ENCODE measurements around the gene DELE1. TPM values are rescaled to one million over a fixed set of nuclear protein-coding genes. Genes with fewer than 3 reads are reported as not detected.

Gene DELE1
- total and polyA plus RNA-seq, 2 donors (not counting 1 experiment from before 2014, with no cell fraction given) = 124 to 127 TPM

DNA sequence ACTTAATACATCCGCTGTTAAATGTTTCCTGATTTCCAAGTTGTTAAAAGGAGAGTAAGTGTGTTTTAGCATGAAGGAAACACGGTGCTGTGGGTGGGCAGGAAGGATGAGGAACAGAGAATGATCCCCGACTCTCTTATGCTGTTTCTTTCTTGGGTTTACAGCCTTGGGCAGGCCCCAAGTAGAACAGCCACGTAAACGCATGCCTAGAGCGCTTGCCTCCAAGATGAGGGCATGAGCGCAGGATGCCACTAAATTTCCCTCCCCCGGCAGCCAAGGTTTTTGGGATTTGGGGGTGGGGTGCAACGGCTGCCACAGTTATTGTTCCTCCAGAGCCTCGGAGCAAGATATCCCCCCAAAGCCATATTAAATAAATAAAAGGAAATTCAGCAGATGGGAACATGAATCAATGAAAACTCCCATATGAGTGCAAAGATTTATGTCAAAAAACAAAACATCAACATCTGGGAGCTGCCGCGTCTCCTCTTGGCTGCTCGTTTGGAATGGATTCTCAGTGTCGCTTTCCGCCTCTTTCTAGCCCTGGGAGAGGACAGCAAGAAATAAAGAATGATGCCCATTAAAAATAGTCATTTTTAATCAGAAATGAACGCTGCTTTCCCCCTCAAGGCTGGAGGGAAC is 10.0 kb upstream of the DELE1 start:
- Mint-ChIP-seq H3K27me3 (peaks cover 11% of the 10 kb centered on the region), H3K4me3 (peak overlapping the region; percentile 66), H3K27ac (peak overlapping the region; percentile 28), H3K9me3 (ENCODE audit: insufficient read depth) (no peaks in the 10 kb centered on the region), H3K4me1 (peaks cover 38% of the 10 kb centered on the region)
- Histone ChIP-seq H4K20me1 (ENCODE audit: control insufficient read depth, insufficient read depth, low read length, poor library complexity, severe bottlenecking) (no peaks in the 10 kb centered on the region), H3K79me2 (ENCODE audit: control insufficient read depth, insufficient read depth, low read length) (no peaks in the 10 kb centered on the region), H3K4me3 (ENCODE audit: control extremely low read depth in 1 of 5, extremely low read depth in 1 of 5, insufficient read depth in 1 of 5, low read depth in 2 of 5, low read length in 4 of 5) (peak overlapping the region; percentile 32 to 56 (median 50)), H3K4me1 (ENCODE audit: control insufficient read depth in 2 of 2, insufficient read depth in 2 of 2, low read length in 2 of 2) (peaks cover 24 to 32% of the 10 kb centered on the region in 2 donors), H3K4me2 (replicated peaks; ENCODE audit: low read depth, low read length, poor library complexity, severe bottlenecking) (peak overlapping the region; percentile 77), H3K9me3 (ENCODE audit: control extremely low read depth in 1 of 3, control insufficient read depth in 2 of 3, insufficient read depth in 1 of 3, low read length in 2 of 3) (no peaks in the 10 kb centered on the region), H3K9ac (ENCODE audit: low read length) (peak overlapping the region; percentile 58), H3K27ac (ENCODE audit: low read length in 2 of 2) (no peak overlapping the region), H3K27me3 (replicated peaks in 1 of 4; ENCODE audit: control extremely low read depth in 1 of 4, control insufficient read depth in 3 of 4, insufficient read depth in 4 of 4, low read length in 3 of 4) (peaks cover 0 to 6% (median 3%) of the 10 kb centered on the region in 4 experiments), H2AFZ (ENCODE audit: insufficient read depth, low read depth, low read length, poor library complexity, severe bottlenecking) (peak overlapping the region; percentile 88), H3K36me3 (replicated peaks in 1 of 2; ENCODE audit: control extremely low read depth in 1 of 2, control insufficient read depth in 1 of 2, extremely low read depth in 1 of 2, insufficient read depth in 2 of 2, low read length in 1 of 2) (no peaks in the 10 kb centered on the region)
- intact Hi-C loops (cut with micrococcal nuclease) = loop anchor here (1.0 kb wide), 1 partner anchor 10 kb away; the partner anchor contains the start of gene DELE1
- no peak for TF ChIP-seq EZH2 (IDR thresholded peaks at IDR 0.05; ENCODE audit: borderline replicate concordance, insufficient read depth, low read depth, low read length, poor library complexity, severe bottlenecking)
- TF ChIP-seq, protein P1, sequence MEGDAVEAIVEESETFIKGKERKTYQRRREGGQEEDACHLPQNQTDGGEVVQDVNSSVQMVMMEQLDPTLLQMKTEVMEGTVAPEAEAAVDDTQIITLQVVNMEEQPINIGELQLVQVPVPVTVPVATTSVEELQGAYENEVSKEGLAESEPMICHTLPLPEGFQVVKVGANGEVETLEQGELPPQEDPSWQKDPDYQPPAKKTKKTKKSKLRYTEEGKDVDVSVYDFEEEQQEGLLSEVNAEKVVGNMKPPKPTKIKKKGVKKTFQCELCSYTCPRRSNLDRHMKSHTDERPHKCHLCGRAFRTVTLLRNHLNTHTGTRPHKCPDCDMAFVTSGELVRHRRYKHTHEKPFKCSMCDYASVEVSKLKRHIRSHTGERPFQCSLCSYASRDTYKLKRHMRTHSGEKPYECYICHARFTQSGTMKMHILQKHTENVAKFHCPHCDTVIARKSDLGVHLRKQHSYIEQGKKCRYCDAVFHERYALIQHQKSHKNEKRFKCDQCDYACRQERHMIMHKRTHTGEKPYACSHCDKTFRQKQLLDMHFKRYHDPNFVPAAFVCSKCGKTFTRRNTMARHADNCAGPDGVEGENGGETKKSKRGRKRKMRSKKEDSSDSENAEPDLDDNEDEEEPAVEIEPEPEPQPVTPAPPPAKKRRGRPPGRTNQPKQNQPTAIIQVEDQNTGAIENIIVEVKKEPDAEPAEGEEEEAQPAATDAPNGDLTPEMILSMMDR (IDR thresholded peaks at IDR 0.05) = no peak
- ATAC-seq (ENCODE audit: low read depth) (no peak), DNase-seq (peak; percentile 21)
- POLR2A ChIA-PET = interaction anchor here (1.0 to 1.5 kb wide), 3 partner anchors 10 to 56 kb away, joined by 3 to 4 read pairs (median 4); partner anchors contain the start of genes DELE1 and RNF14
- 14% methylated on average over 8 of the region's 16 CpGs for WGBS (ENCODE audit: insufficient coverage)
- CTCF ChIA-PET = interaction anchor here (1.0 to 3.8 kb wide), 9 partner anchors 10 to 249 kb away, joined by 3 to 16 read pairs (median 5); partner anchors contain the start of genes DELE1, PCDH1 and RNF14
